AG04450 (cell line): ENCODE results near the gene CLDN7. TPM values are rescaled to one million over a fixed set of nuclear protein-coding genes. Genes with fewer than 3 reads are reported as not detected.

Source experiments
- CTCF ChIA-PET: fragments of 300-600, 350-600 bp; formaldehyde crosslinking; extraction: SDS; loops from one replicate; lab custom pipeline; 2022; ENCODE audit warnings: antibody characterized with exemption, inconsistent platforms; lab: Charles Lee
- POLR2A ChIA-PET: fragments of 350-600 bp; formaldehyde crosslinking; extraction: SDS; loops from one replicate; lab custom pipeline; 2021; ENCODE audit warnings: antibody characterized with exemption, inconsistent platforms; lab: Yijun Ruan, JAX
- DNase-seq: peaks from one replicate; pipeline ENCODE4 v3.0.0-alpha.2; 2011; ENCODE audit warnings: low read depth, low spot score
- H3K27ac ChIP-seq: one replicate; pipeline ENCODE4 v1.5.1; 2012; ENCODE audit warnings: low read depth, low read length, control low read depth
- H3K27me3 ChIP-seq: one replicate; pipeline ENCODE4 v1.6.0; 2012; ENCODE audit warnings: low read length; ENCODE audit not compliant: control insufficient read depth, insufficient read depth
- H3K4me3 ChIP-seq: 2 replicates; pipeline ENCODE4 v1.5.1; 2011; ENCODE audit warnings: mild to moderate bottlenecking, low read depth, low read length, control low read depth
- H3K9me3 ChIP-seq: 2 replicates; pipeline ENCODE4 v1.5.1; 2012; ENCODE audit warnings: low read length; ENCODE audit not compliant: control insufficient read depth, insufficient read depth
- polyA plus RNA-seq: library from polyadenylated mRNA; depleted of rRNA; stranded (reverse); fragments of >200 nt; gene quantifications from 2 replicates; pipeline ENCODE4 v1.2.3, GENCODE V29; 2011; rRNA removed
- small RNA-seq: library from RNA; depleted of rRNA; stranded (forward); fragments of <200 nt; gene quantifications from one replicate; pipeline ENCODE3, GENCODE V24; 2012; ENCODE audit warnings: low read depth; ENCODE audit not compliant: insufficient read length
- TF ChIP-seq, protein P1 (sequence below): IDR thresholded peaks from 2 replicates; pipeline ENCODE4 v1.5.1; 2011; ENCODE audit warnings: low read depth, low read length, control low read depth, inconsistent platforms

CLDN7 gene
- polyA plus RNA-seq, 1 experiment = 0.84 TPM

DNA sequence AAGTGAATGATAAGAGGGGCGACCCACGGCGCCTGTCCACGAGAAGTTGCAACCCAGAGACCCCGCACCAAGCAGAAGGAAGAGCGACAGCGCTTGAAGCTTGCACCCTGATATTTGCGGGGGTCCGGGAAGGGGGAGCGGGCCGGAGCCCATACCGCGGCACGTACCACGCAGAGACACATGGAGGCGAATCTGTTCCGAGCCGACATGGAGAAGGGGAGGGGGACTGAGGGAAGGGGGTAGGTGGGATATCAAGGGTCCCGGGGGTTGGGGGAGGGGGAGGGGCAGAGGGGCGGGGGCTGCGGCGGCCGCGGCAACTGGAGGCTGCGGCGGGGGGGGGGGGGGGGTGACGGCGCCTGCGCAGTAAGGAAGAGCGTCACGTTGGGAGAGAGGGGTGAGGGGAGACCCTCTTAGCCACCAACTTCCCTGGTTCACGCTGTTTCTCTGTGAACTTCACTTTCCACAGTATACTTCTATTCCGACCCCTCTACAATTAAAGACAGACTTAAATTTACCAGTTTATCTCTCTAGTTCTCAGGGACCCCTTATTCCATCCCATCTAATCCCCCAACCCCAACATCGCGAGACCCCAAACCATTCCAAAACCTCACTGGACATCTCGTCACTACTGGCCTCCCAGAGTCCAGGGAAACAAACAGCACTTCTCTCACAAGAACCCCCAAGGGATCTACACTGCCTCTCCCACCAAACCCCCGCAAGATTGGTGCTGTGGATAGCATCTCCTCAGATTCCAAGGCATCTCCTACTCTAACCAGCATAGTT is 50.6 kb downstream of the CLDN7 start:
- H3K27me3 ChIP-seq = no peaks in the 10 kb centered on the region
- H3K27ac ChIP-seq = no peak overlapping the region
- no peak overlapping the region for H3K4me3 ChIP-seq
- TF ChIP-seq, protein P1, sequence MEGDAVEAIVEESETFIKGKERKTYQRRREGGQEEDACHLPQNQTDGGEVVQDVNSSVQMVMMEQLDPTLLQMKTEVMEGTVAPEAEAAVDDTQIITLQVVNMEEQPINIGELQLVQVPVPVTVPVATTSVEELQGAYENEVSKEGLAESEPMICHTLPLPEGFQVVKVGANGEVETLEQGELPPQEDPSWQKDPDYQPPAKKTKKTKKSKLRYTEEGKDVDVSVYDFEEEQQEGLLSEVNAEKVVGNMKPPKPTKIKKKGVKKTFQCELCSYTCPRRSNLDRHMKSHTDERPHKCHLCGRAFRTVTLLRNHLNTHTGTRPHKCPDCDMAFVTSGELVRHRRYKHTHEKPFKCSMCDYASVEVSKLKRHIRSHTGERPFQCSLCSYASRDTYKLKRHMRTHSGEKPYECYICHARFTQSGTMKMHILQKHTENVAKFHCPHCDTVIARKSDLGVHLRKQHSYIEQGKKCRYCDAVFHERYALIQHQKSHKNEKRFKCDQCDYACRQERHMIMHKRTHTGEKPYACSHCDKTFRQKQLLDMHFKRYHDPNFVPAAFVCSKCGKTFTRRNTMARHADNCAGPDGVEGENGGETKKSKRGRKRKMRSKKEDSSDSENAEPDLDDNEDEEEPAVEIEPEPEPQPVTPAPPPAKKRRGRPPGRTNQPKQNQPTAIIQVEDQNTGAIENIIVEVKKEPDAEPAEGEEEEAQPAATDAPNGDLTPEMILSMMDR = no peak
- H3K9me3 ChIP-seq = no peaks in the 10 kb centered on the region
- DNase-seq = no peak
- ChIA-PET CTCF (no interaction called here), POLR2A (no interaction called here)

Small RNAs within 50 kb of the gene (small RNA-seq; reads per million reads assigned to genes)
- 1,123 reads per million, percentile 96 among the genes with 10 or more reads in this experiment for gene MIR324
- not detected for gene RF00019

Other genes starting within 250 kb of the CLDN7 start
- gene RNASEK, start 249.9 kb downstream of the CLDN7 start, polyA plus RNA-seq = 240 and 332 TPM in 2 replicates
- gene BCL6B, start 239.4 kb downstream of the CLDN7 start, polyA plus RNA-seq = 0.02 TPM in 1 of 2 replicates, not detected in the other
- gene SLC16A13, start 226.5 kb downstream of the CLDN7 start, polyA plus RNA-seq = 1.5 and 1.7 TPM in 2 replicates
- not detected in 2 replicates for gene SLC16A11, start 218.4 kb downstream of the CLDN7 start, polyA plus RNA-seq
- gene CLEC10A, start 182.2 kb downstream of the CLDN7 start, polyA plus RNA-seq = not detected in 2 replicates
- gene ASGR2, start 147.7 kb downstream of the CLDN7 start, polyA plus RNA-seq = not detected in 2 replicates
- 1.1 and 1.5 TPM in 2 replicates for gene ASGR1, start 83.1 kb downstream of the CLDN7 start, polyA plus RNA-seq
- gene DLG4, start 42.6 kb downstream of the CLDN7 start, polyA plus RNA-seq = 10.2 and 11.6 TPM in 2 replicates
- gene ACADVL, start 42.5 kb downstream of the CLDN7 start, polyA plus RNA-seq = 217 and 262 TPM in 2 replicates
- gene DVL2, start 28.0 kb downstream of the CLDN7 start, polyA plus RNA-seq = 5.1 and 8.2 TPM in 2 replicates
- gene PHF23, start 23.0 kb downstream of the CLDN7 start, polyA plus RNA-seq = 56.3 and 58.7 TPM in 2 replicates
- 929 and 984 TPM in 2 replicates for gene GABARAP, start 20.0 kb downstream of the CLDN7 start, polyA plus RNA-seq
- 115 and 151 TPM in 2 replicates for gene CTDNEP1, start 10.7 kb downstream of the CLDN7 start, polyA plus RNA-seq
- gene ELP5, start 10.3 kb downstream of the CLDN7 start, polyA plus RNA-seq = 25.9 and 28.0 TPM in 2 replicates
- gene SLC2A4, start 19.2 kb upstream of the CLDN7 start, polyA plus RNA-seq = 0.15 and 0.21 TPM in 2 replicates
- gene YBX2, start 32.2 kb upstream of the CLDN7 start, polyA plus RNA-seq = 0.02 TPM in 1 of 2 replicates, not detected in the other
- gene EIF5A, start 45.1 kb upstream of the CLDN7 start, polyA plus RNA-seq = 466 and 469 TPM in 2 replicates
- gene GPS2, start 52.9 kb upstream of the CLDN7 start, polyA plus RNA-seq = 21.5 and 22.2 TPM in 2 replicates
- 7.3 and 9.6 TPM in 2 replicates for gene NEURL4, start 66.9 kb upstream of the CLDN7 start, polyA plus RNA-seq
- 0.35 and 0.74 TPM in 2 replicates for gene ACAP1, start 74.1 kb upstream of the CLDN7 start, polyA plus RNA-seq
- 12.1 and 13.8 TPM in 2 replicates for gene KCTD11, start 89.7 kb upstream of the CLDN7 start, polyA plus RNA-seq
- gene TMEM95, start 92.7 kb upstream of the CLDN7 start, polyA plus RNA-seq = not detected in 2 replicates
- 0.22 and 0.25 TPM in 2 replicates for gene TNK1, start 118.6 kb upstream of the CLDN7 start, polyA plus RNA-seq
- gene PLSCR3, start 132.0 kb upstream of the CLDN7 start, polyA plus RNA-seq = 35.2 and 53.0 TPM in 2 replicates
- 83.8 and 104 TPM in 2 replicates for gene TMEM256, start 141.6 kb upstream of the CLDN7 start, polyA plus RNA-seq
- gene NLGN2, start 145.4 kb upstream of the CLDN7 start, polyA plus RNA-seq = 8.9 and 12.4 TPM in 2 replicates
- gene SPEM1, start 157.8 kb upstream of the CLDN7 start, polyA plus RNA-seq = not detected in 2 replicates
- not detected in 2 replicates for gene SPEM2, start 163.1 kb upstream of the CLDN7 start, polyA plus RNA-seq
- not detected in 2 replicates for gene SPEM3, start 166.4 kb upstream of the CLDN7 start, polyA plus RNA-seq
- 1.0 and 1.1 TPM in 2 replicates for gene TMEM102, start 173.0 kb upstream of the CLDN7 start, polyA plus RNA-seq
- 0.58 and 0.63 TPM in 2 replicates for gene FGF11, start 177.0 kb upstream of the CLDN7 start, polyA plus RNA-seq
- gene CHRNB1, start 182.6 kb upstream of the CLDN7 start, polyA plus RNA-seq = 5.3 and 6.3 TPM in 2 replicates
- gene ZBTB4, start 217.2 kb upstream of the CLDN7 start, polyA plus RNA-seq = 18.8 and 22.3 TPM in 2 replicates
- not detected in 2 replicates for gene SLC35G6, start 219.0 kb upstream of the CLDN7 start, polyA plus RNA-seq
- gene POLR2A, start 221.9 kb upstream of the CLDN7 start, polyA plus RNA-seq = 18.4 and 35.0 TPM in 2 replicates